ENCODE results near the gene ZNF385A. TPM values are rescaled to one million over a fixed set of nuclear protein-coding genes. Genes with fewer than 3 reads are reported as not detected.

ZNF385A gene
- polyA plus RNA-seq, 6 donors from 2014 or later = 6.1 to 18.2 (median 10.5) TPM

- Mint-ChIP-seq H3K36me3 (no peaks in the 10 kb centered on the region), H3K4me1 (peaks cover 69 to 86% (median 78%) of the 10 kb centered on the region in 3 donors), H3K9me3 (no peaks in the 10 kb centered on the region), H3K27ac (peak overlapping the region; percentile 58 to 91 (median 79)), H3K4me3 (peak overlapping the region; percentile 3 to 93 (median 80)), H3K27me3 (no peaks in the 10 kb centered on the region)
- DNase-seq (peak; percentile 58), ATAC-seq (ENCODE audit: low read depth in 2 of 2) (peak; percentile 44 to 71)
These were observed 850 bp upstream of the ZNF385A start for GRCh38 chr12:54385251-54385914.

GRCh38 chr12:54383041-54383609 is 1.4 kb downstream of the ZNF385A start:
- DNase-seq = no peak
- H3K9me3 Mint-ChIP-seq = no peaks in the 10 kb centered on the region
- H3K36me3 Mint-ChIP-seq = peaks cover 0 to 6% of the 10 kb centered on the region in 2 donors
- H3K27me3 Mint-ChIP-seq = no peaks in the 10 kb centered on the region
- no peak for ATAC-seq (ENCODE audit: low read depth in 2 of 2)
- H3K4me3 Mint-ChIP-seq = peak overlapping the region in 5 of 8 donors; percentile 4 to 72 (median 51)
- H3K27ac Mint-ChIP-seq = peak overlapping the region in 5 of 6 donors; percentile 27 to 92 (median 75)
- peaks cover 62 to 80% (median 69%) of the 10 kb centered on the region in 3 donors for H3K4me1 Mint-ChIP-seq

GRCh38 chr12:54381136-54381535 is 3.4 kb downstream of the ZNF385A start:
- Mint-ChIP-seq H3K9me3 (no peaks in the 10 kb centered on the region), H3K27me3 (no peaks in the 10 kb centered on the region), H3K27ac (peak overlapping the region in 2 of 6 donors; percentile 2 to 3), H3K4me1 (peaks cover 54 to 70% (median 55%) of the 10 kb centered on the region in 3 donors), H3K36me3 (peaks cover 0 to 9% of the 10 kb centered on the region in 2 donors), H3K4me3 (peak overlapping the region in 1 of 8 donors; percentile 5)
- ATAC-seq (ENCODE audit: low read depth in 2 of 2) (no peak), DNase-seq (no peak)

- Mint-ChIP-seq H3K4me1 (peaks cover 38 to 56% (median 42%) of the 10 kb centered on the region in 3 donors), H3K36me3 (peaks cover 0 to 9% of the 10 kb centered on the region in 2 donors), H3K9me3 (no peaks in the 10 kb centered on the region), H3K27ac (peak overlapping the region in 4 of 6 donors; percentile 12 to 92 (median 62)), H3K27me3 (no peaks in the 10 kb centered on the region), H3K4me3 (peak overlapping the region in 7 of 8 donors; percentile 13 to 86 (median 58))
- peak; percentile 76 to 77 for ATAC-seq (ENCODE audit: low read depth in 2 of 2)
- DNase-seq = peak; percentile 84
These were observed 4.9 kb downstream of the ZNF385A start for GRCh38 chr12:54379398-54380201.

GRCh38 chr12:54378796-54379397 is 5.6 kb downstream of the ZNF385A start:
- ATAC-seq (ENCODE audit: low read depth in 2 of 2) (no peak), DNase-seq (no peak)
- H3K9me3 Mint-ChIP-seq = no peaks in the 10 kb centered on the region
- peaks cover 0 to 9% of the 10 kb centered on the region in 2 donors for H3K36me3 Mint-ChIP-seq
- no peaks in the 10 kb centered on the region for H3K27me3 Mint-ChIP-seq
- peak overlapping the region in 3 of 6 donors; percentile 54 to 69 (median 62) for H3K27ac Mint-ChIP-seq
- H3K4me3 Mint-ChIP-seq = peak overlapping the region in 4 of 8 donors; percentile 36 to 71 (median 48)
- peaks cover 31 to 49% (median 35%) of the 10 kb centered on the region in 3 donors for H3K4me1 Mint-ChIP-seq

GRCh38 chr12:54377797-54378515 is 6.6 kb downstream of the ZNF385A start:
- DNase-seq (no peak), ATAC-seq (ENCODE audit: low read depth in 2 of 2) (no peak)
- H3K27ac Mint-ChIP-seq = peak overlapping the region in 3 of 6 donors; percentile 16 to 52 (median 44)
- H3K36me3 Mint-ChIP-seq = peaks cover 0 to 9% of the 10 kb centered on the region in 2 donors
- peaks cover 22 to 42% (median 26%) of the 10 kb centered on the region in 3 donors for H3K4me1 Mint-ChIP-seq
- H3K4me3 Mint-ChIP-seq = peak overlapping the region in 2 of 8 donors; percentile 47 to 48
- no peaks in the 10 kb centered on the region for H3K9me3 Mint-ChIP-seq
- no peaks in the 10 kb centered on the region for H3K27me3 Mint-ChIP-seq

GRCh38 chr12:54377007-54377406 is 7.5 kb downstream of the ZNF385A start:
- Mint-ChIP-seq H3K4me1 (peaks cover 21 to 42% (median 27%) of the 10 kb centered on the region in 3 donors), H3K27me3 (no peaks in the 10 kb centered on the region), H3K36me3 (peaks cover 0 to 9% of the 10 kb centered on the region in 2 donors), H3K9me3 (no peaks in the 10 kb centered on the region), H3K4me3 (no peak overlapping the region), H3K27ac (peak overlapping the region in 1 of 6 donors; percentile 64)
- no peak for DNase-seq
- ATAC-seq (ENCODE audit: low read depth in 2 of 2) = no peak

- H3K4me1 Mint-ChIP-seq = peaks cover 18 to 42% (median 27%) of the 10 kb centered on the region in 3 donors
- no peak for ATAC-seq (ENCODE audit: low read depth in 2 of 2)
- H3K27ac Mint-ChIP-seq = peak overlapping the region in 2 of 6 donors; percentile 28 to 57
- DNase-seq = no peak
- H3K9me3 Mint-ChIP-seq = no peaks in the 10 kb centered on the region
- H3K4me3 Mint-ChIP-seq = no peak overlapping the region
- no peaks in the 10 kb centered on the region for H3K27me3 Mint-ChIP-seq
- H3K36me3 Mint-ChIP-seq = peaks cover 0 to 9% of the 10 kb centered on the region in 2 donors
These were observed 7.9 kb downstream of the ZNF385A start for GRCh38 chr12:54376596-54376995.

- no peaks in the 10 kb centered on the region for H3K9me3 Mint-ChIP-seq
- H3K4me1 Mint-ChIP-seq = peaks cover 15 to 35% (median 19%) of the 10 kb centered on the region in 3 donors
- no peaks in the 10 kb centered on the region for H3K27me3 Mint-ChIP-seq
- no peak overlapping the region for H3K27ac Mint-ChIP-seq
- DNase-seq (no peak), ATAC-seq (ENCODE audit: low read depth in 2 of 2) (no peak)
- H3K36me3 Mint-ChIP-seq = peaks cover 0 to 9% of the 10 kb centered on the region in 2 donors
- no peak overlapping the region for H3K4me3 Mint-ChIP-seq
These were observed 9.3 kb downstream of the ZNF385A start for GRCh38 chr12:54375259-54375579.

- H3K9me3 Mint-ChIP-seq = no peaks in the 10 kb centered on the region
- no peak overlapping the region for H3K27ac Mint-ChIP-seq
- no peak for DNase-seq
- no peak overlapping the region for H3K4me3 Mint-ChIP-seq
- H3K27me3 Mint-ChIP-seq = no peaks in the 10 kb centered on the region
- H3K4me1 Mint-ChIP-seq = peaks cover 12 to 30% (median 15%) of the 10 kb centered on the region in 3 donors
- ATAC-seq (ENCODE audit: low read depth in 2 of 2) = no peak
- H3K36me3 Mint-ChIP-seq = peaks cover 0 to 9% of the 10 kb centered on the region in 2 donors
These were observed 9.8 kb downstream of the ZNF385A start for GRCh38 chr12:54374562-54375258.

GRCh38 chr12:54373649-54374561 is 10.6 kb downstream of the ZNF385A start:
- DNase-seq (no peak), ATAC-seq (ENCODE audit: low read depth in 2 of 2) (no peak)

More at GRCh38 chr12:54373649-54374561, 10.6 kb downstream of the ZNF385A start:
- no peaks in the 10 kb centered on the region for H3K9me3 Mint-ChIP-seq
- H3K4me3 Mint-ChIP-seq = no peak overlapping the region
- peak overlapping the region in 2 of 6 donors; percentile 51 to 76 for H3K27ac Mint-ChIP-seq
- H3K27me3 Mint-ChIP-seq = no peaks in the 10 kb centered on the region
- peaks cover 0 to 9% of the 10 kb centered on the region in 2 donors for H3K36me3 Mint-ChIP-seq
- H3K4me1 Mint-ChIP-seq = peaks cover 14 to 30% (median 17%) of the 10 kb centered on the region in 3 donors

Data from naive B cell (primary cell).